Activated T-cell treated with anti-CD3 and anti-CD28 coated beads for 24 hours (primary cell): ENCODE data around the gene MTERF1.
"Not testable (repeated sequence)": the region's sequence is repeated elsewhere in the genome, so short reads cannot be mapped to it uniquely, and the experiment has no call there.

Source experiments
- DNase-seq: peaks from one replicate; pipeline ENCODE4 v3.0.0-alpha.2; 2020; ENCODE audit warnings: low read depth

MTERF1 gene, protein sequence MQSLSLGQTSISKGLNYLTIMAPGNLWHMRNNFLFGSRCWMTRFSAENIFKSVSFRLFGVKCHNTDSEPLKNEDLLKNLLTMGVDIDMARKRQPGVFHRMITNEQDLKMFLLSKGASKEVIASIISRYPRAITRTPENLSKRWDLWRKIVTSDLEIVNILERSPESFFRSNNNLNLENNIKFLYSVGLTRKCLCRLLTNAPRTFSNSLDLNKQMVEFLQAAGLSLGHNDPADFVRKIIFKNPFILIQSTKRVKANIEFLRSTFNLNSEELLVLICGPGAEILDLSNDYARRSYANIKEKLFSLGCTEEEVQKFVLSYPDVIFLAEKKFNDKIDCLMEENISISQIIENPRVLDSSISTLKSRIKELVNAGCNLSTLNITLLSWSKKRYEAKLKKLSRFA

DNA sequence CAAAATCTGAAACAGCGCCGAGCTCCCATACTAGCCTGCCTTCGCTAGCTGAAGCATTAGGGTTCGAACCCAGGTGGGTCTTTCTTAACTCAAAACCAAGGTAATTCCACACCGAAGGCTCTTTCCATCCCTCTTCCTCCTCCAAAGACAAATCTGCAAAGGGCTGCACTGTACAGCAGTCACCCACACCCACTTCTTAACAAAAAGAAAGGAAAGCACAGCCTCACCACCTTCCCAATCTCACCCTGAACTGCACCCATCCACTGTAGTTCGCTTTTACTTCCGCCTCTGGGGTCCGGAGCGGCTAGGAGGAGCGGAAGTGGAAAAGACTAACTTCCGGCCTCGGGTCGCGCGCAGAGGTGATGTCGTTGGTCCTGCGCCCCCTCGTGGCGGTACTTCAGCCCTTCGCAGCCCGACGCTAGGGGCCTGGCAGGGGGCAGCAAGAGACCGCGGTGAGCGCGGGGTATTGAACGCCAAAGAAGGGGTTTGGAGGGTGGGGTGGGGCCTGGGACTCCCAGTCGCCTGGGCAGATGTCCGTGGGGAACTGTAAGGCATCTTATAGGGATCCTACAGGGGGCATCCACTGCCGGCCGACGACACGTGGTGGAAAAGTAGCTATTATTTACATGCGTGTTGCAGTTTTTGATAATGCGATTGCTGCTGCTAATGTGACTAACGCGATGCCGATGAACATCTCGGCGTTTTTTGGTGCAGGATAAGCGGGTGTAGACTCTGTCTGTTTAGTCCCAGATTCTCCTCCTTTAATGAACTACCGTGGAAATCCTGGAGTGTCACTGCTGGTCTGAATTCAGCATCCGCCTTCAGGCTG is at the start of gene MTERF1:
Gene MTERF1, minus strand, starts transcription at position 290 of the 829 bp plus-strand sequence. CDS start 619 bp downstream, outside the sequence.
- peak; percentile 90 for DNase-seq

DNA sequence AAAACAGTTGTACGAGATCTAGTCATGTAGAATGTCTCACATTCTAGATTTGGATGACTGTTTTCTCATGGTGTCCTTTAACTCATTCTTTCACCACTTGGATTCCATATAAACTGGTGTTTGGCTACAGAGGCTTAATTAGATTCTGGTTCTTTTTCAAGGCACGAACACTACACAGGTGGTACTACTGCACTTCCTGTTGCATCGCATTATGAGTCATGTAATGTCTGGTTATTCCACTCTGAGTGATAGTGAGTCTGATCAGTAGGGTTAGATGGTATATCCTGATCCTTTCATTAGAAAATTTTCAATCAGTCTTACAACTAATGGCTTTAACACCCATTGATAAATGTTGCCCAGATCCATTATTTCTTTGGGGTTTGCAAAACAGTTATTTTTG is 49.0 kb upstream of the MTERF1 start:
- DNase-seq = no peak

DNA sequence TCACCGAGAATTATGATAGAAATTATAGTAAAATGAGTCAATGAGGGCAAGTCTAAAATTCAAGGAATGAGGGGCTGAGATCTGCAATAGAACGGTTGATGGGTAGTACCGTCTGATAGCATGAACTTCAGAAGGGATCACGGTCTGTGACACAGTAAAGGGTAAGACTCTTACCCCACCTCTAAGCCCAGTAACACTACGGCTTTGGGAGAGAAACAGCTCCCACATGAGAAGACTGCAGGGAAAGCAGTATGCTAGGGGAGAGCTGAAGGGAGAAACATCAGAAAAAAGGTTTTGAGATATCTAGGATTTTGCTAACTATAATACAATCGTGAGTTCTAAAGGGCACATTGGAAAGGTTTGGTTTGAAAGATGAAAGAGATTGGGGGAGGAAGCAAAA is 47.4 kb upstream of the MTERF1 start:
- DNase-seq = no peak

DNA sequence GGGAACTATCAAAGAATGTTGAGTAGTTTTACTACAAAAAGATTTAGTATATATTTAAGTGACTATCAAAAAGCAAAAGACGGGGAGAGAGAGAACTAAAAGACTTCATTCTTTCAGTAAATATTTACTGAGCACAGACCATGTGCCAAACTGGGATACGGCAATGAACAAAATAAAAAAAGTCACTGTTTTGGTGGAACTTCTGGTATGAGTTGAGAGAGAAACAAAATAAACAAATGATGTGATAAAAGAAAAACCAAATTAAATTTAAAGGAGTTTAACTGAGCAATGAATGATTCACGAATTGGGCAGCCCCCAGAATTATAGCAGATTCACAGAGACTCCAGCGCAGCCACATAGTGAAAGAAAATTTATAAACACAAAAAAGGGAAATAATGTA is 42.4 kb upstream of the MTERF1 start:
- DNase-seq = no peak

DNA sequence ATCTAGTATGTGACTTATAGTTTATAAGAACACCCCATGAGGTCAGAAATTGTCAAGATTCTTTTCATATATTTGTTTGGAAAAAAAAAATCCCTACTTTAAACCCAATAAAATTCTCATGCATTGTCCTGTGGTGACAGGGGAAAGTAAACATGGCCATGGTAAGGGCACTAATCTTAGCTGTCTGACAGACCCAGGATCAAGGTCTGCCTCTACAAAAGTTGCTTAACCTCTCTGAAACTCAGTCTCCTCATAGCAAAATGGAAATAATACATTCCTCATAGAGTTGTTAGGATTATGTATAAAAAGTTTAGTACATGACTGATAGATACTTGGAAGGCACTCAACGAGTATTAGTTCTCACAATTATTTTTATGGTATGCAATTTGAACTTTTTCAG is 37.9 kb upstream of the MTERF1 start:
- no peak for DNase-seq

DNA sequence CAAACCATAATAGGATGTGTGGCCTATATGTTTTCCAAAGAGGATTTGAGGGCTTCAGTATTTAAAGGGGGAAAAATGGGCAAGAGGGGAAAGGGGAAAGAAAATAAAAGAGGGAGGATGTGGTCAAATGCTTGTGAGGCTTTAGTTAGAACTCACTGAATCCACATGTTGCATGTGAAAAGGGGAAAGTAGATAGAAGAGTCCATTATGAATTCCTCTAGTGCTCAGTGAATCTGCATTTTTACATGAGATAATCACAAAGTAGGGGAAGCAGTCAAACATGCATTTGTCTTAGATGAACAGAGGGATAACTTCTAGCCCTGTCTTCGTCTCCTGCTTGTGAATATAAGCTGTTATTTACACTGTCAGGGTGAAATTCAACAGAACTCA is 35.5 kb upstream of the MTERF1 start:
- DNase-seq = no peak

DNA sequence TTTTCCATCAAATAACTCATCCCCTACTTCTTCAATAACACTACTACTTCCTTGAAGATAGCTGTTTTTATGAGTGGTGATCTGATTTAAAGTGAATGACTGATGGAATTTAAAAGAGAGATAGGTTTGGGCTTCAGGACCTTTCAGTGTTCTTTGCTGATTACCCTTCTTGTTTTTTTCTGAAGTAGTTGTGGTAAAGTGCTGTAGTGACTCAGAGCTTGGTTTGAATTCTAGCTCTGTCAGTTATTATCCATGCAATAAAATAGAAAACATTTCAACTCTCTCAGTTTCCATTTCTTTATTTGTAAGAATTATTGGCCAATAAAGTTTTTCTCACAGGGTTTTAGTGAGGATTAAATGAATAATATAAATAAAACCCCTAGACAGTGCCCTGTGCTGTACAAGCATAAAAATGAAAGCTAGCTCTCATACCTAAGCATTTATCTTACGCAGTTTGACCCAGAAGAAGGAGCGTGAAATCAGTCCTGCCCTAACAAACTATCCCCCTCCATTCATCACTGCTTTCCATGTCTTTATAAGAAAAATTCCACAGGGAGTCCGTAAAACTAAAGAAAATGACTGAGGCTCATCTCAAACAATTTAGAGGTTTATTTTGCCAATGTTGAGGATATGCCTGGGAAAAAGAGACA is 35.0 kb upstream of the MTERF1 start:
- no peak for DNase-seq

DNA sequence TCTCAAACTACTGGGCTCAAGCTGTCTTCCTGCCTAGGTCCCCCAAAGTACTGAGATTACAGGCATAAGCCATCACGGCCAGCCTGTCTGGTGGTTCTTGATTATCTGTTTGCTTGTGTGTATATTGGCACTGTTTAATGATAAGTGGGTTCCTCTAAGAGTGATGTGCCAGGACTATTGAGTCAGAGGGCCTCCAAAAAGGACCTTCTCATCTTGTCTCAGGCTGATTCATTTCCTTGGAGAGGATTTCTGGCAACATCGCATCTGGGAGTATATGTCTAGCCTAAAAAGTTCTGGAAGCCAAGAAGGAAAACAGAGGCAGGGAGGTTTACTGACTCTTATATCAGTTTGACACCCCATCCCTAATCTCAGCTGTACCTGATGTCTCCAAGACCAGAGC is 33.1 kb upstream of the MTERF1 start:
- no peak for DNase-seq

DNA sequence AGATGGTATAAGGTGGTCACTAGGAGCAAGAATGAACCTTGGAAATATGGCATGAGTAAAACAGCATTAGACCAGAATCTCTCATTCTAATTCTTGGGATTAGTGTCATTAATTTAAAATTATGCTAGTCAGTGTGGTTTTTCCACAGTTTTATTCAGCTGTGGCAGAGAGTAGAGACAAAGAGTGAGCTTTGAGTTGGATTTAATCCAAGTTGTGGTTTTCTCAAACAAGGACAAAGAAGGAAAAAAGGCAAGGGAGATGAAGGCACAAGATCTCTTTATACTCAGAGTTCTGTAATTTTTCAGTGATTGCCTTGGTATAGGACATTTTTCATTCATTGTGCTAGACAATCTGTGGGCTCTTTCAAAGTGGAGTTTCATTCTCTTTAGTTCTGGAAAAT is 32.0 kb upstream of the MTERF1 start:
- no peak for DNase-seq

DNA sequence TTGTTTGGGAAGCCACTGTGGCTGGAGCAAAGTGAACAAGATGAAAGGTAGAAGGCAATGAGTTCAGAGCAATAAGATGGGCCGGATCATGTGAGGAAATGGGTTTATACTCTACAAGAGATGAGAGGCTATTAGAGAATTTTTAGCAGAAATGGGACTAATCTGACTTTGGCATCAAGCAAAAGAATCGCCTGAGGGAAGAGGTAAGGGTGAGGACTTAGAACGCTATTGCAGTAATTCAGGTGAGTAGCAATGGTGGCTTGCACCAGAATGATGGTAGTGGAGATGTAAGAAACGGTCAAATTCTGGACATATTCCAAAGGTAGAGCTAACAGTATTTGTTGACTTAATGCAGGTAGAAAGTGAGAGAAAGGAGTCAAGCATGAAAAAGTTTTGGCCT is 30.6 kb upstream of the MTERF1 start:
- DNase-seq = no peak

DNA sequence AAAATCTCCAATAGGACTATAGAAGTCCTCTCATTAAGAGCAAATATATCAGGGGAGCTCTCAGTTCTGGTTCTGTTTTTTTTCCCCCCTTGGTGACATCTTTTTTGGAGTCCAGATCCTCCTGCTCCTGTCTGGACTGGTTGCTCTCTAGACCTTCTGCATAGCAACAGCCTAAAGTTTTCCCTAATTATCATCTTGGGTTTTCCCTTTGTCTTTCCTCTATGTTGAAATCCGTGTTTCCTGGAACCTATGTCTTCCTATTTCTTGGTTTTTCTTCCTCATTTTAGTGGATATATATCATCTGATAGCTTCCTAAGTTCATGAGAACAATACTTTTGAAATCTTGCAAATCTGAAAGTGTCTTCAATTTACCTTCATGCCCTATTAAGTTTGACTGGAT is 29.7 kb upstream of the MTERF1 start:
- DNase-seq = no peak

DNA sequence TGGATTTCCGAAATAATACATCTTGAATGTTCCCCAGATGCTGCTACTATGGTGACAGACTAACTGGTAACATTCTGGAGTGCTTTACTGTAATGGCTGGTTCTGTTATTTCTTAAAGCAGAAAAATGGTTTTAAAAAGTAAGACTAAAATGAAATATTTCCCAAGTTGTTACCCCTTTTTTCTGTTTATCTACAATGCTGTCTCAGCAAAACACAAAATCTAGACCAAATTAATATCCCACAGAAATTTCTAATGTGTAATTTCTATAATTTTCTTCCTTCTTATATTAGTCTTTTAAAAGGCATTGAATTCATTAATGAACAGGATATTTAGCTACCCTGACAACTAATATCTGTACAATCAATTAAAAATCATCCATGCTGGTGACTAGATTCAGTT is 19.1 kb upstream of the MTERF1 start:
- DNase-seq = no peak

DNA sequence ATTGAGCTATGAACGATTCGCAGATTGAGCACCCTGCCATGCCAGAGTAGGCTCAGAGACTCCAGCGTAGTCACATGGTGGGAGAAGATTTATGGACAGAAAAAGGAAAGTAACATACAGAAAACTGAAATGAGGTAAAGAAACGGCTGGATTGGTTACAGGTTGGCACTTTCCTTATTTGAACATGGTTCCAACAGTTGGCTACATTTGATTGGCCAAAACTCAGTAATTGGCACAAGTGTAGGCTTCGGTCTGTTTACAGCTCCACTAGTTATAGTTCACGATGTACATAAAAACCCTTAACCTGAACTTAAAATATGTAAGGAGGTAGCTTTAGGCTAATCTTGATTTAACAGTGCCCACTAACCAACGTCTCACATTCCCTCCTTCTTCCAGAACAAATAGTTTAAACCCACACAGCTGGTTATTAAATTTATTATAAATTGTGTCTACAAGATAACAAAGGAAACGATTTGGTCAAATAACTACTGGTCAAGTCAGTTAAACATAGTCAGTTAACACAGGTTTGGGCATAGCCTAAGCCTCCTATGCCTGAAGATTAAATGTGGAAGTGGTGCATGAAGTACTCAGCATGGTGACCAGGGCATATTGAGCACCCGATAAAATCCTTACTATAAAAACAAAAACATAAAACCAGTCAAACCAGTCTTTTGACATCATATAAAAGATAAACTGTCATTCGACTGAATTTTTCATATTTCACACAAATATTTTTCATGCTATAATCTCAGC is 17.9 kb upstream of the MTERF1 start:
- DNase-seq = no peak

DNA sequence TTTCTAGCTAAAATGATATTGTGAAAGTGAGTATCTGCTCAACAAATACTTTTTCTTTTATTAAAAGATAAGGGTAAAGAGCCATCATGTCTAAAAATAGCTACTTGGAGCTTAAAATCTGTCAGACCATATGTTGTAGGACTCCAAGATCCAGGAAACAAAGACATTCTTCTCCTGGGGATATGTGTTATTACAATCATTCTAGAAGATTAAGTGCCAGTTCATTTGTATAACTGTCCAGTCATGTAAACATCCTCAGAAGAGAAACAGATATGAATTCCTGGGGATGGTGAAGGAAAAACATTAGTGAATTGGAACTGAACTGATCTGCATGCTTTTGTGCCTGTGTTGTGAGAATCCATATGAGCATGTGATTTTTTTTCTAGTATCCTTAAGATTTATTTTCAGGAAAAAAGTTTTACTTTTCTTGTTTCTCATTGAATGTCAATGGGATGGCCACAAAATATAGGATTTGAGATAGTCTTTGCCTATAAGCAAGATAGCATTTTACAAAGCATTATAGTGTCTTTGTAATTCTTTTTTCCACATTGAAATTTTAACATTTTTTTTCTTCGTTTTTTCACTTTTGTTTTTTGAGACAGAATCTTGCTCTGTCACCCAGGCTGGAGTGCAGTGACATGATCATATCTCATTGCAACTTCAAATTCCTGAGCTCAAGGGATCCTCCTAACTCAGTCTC is 14.4 kb upstream of the MTERF1 start:
- no peak for DNase-seq

DNA sequence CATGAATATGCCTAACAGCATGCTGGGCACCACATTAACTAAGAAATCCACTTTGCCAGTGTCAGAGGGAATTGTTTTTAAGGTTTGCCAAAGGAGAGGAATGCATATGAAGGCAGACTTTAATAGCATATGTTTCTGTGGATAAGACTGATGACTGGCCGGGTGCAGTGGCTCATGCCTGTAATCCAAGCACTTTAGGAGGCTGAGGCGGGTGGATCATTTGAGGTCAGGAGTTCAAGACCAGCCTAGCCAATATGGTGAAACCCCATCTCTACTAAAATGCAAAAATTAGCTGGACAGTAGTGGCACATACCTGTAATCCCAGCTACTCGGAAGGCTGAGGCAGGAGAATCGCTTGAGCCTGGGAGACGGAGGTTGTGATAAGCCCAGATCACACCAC is 13.2 kb upstream of the MTERF1 start:
- not testable (repeated sequence) for DNase-seq

DNA sequence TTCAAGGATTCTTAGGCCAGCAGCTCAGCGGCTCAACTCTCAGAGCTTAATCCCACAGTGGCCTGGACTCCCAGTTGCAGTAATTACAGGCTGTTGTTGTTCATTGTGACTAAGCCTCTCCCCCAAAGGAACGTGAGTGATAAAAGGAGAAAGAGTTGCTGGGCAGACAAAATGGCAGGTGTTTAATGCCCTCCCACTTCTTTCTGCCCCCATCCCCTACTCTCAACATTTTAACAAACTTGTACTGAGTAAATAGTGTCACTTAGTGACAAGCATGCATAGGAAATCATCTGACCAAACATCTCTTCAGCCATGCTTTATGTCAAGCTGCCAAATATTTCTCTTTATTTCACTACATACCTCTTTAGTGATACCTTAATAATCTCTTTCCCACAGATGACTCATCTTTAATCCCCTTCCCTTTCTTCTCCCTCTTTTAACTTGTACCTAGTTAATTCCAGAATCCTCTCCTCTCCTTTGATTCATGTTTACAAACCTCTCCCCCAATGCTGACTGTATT is 12.4 kb upstream of the MTERF1 start:
- no peak for DNase-seq

DNA sequence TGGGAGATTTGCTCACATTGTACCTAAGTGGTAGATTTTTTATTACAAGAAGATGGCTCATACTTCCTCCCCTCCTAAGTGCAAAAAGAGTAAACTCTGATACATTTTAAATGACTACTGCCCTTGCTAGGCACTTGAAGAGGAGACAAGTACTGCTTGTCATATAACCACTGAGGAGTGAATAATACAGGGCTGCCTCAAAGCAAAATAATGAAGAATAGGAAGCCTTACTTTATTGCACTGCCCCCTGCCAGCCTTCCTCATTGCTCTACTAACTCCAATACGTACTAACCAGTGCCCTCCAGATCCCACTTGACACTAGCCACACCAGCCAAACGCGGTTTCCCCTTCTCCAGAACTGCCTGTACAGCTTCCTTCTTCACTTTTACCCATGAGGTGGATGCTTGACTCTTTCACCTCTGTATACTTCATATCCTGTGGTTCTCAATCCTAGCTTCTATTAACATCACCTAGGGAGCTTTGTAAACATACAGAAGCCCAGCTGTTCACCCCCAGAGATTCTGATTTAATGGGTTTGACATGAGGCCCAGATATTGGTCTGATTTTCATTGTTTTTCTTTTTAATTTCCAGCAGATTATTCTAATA is 11.7 kb upstream of the MTERF1 start:
- DNase-seq = no peak

DNA sequence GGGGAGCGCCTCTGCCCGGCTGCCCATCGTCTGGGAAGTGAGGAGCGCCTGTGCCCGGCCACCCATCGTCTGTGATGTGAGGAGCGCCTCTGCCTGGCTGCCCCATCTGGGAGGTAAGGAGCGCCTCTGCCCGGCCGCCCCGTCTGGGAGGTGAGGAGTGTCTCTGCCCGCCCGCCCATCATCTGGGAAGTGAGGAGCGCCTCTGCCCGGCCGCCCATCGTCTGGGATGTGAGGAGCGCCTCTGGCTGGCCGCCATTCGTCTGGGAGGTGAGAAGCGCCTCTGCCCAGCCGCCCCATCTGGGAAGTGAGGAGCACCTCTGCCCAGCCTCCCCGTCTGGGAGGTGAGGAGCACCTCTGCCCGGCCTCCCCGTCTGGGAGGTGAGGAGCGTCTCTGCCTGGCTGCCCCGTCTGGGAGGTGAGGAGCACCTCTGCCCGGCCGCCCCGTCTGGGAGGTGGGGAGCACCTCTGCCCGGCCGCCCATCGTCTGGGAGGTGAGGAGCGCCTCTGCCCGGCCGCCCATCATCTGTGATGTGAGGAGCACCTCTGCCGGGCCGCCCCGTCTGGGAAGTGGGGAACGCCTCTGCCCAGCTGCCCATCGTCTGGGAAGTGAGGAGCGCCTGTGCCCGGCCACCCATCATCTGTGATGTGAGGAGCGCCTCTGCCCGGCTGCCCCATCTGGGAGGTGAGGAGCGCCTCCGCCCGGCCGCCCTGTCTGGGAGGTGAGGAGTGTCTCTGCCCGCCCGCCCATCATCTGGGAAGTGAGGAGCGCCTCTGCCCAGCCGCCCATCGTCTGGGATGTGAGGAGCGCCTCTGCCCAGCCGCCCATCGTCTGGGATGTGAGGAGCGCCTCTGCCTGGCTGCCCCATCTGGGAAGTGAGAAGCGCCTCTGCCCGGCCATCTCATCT is 8.0 kb upstream of the MTERF1 start:
- DNase-seq = not testable (repeated sequence)

DNA sequence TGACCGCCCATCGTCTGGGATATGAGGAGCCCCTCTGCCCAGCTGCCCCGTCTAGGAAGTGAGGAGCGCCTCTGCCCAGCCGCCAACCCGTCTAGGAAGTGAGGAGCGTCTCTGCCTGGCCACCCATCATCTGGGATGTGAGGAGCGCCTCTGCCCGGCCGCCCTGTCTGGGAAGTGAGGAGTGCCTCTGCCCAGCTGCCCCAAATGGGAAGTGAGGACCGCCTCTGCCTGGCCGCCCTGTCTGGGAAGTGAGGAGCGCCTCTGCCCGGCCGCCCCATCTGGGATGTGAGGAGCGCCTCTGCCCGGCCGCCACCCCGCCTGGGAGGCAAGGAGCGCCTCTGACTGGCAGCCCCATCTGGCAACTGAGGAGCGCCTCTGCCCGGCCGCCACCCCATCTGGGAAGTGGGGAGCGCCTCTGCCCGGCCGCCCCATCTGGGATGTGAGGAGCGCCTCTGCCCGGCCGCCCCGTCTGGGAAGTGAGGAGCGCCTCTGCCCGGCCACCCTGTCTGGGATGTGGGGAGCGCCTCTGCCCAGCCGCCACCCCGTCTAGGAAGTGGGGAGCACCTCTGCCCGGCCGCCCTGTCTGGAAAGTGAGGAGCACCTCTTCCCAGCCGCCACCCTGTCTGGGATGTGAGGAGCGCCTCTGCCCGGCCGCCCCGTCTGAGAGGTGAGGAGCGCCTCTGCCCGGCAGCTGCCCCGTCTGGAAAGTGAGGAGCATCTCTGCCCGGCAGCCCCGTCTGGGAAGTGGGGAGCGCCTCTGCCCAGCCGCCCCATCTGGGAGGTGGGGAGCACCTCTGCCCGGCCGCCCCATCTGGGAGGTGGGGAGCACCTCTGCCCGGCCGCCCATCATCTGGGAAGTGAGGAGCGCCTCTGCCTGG is 7.1 kb upstream of the MTERF1 start:
- not testable (repeated sequence) for DNase-seq
